Ascending aorta (tissue), 2 donors: ENCODE measurements around the gene IWS1. TPM values are rescaled to one million over a fixed set of nuclear protein-coding genes. Genes with fewer than 3 reads are reported as not detected.

ENCODE experiments used
- DNase-seq, 2 donors: peaks; one replicate each; pipeline ENCODE4 v3.0.0-alpha.2; 2019; ENCODE audit warnings: low spot score in 2 of 2
- H3K27ac ChIP-seq, 2 donors: fragments of 200-600 bp; sonication (generic); one replicate each; pipeline ENCODE4 v1.5.1; 2016 to 2017; ENCODE audit warnings: mild to moderate bottlenecking in 1 of 2
- H3K27me3 ChIP-seq: fragments of 200-600 bp; sonication (generic); one replicate; pipeline ENCODE4 v1.5.1; 2017
- H3K36me3 ChIP-seq, 2 donors: fragments of 200-600 bp; sonication (generic); one replicate each; pipeline ENCODE4 v1.5.1; 2016
- H3K4me1 ChIP-seq, 2 donors: fragments of 200-600 bp; sonication (generic); one replicate each; pipeline ENCODE4 v1.5.1; 2016 to 2017; ENCODE audit warnings: mild to moderate bottlenecking in 1 of 2
- H3K4me3 ChIP-seq, 2 donors: fragments of 200-600 bp; sonication (generic); one replicate each; pipeline ENCODE4 v1.5.1; 2016 to 2017; ENCODE audit warnings: mild to moderate bottlenecking in 1 of 2
- H3K9me3 ChIP-seq, 2 donors: fragments of 200-600 bp; sonication (generic); one replicate each; pipeline ENCODE4 v1.5.1; 2016
- CTCF ChIP-seq, 3 experiments: fragments of 200-600 bp in 2 of 3; fragments of 450-650 bp in 1 of 3; sonication (generic) in 2 of 3; IDR thresholded peaks; one replicate each; pipeline ENCODE4 v1.5.1; 2016 to 2019; ENCODE audit warnings: antibody characterized with exemption in 3 of 3, mild to moderate bottlenecking in 1 of 3, moderate library complexity in 1 of 3
- intact Hi-C: fragments of 100-400 bp; cut with DNase I; formaldehyde crosslinking; loops from one replicate; pipeline ENCODE4 v1.15.1; 2023
- total RNA-seq: library from RNA; depleted of rRNA; stranded (reverse); fragments of >200 nt; gene quantifications from one replicate; pipeline ENCODE4 v1.1.0, GENCODE V29; 2016

IWS1 gene
- total RNA-seq, 1 donor from 2014 or later = 54.6 TPM

- no peak for DNase-seq
- no peaks in the 10 kb centered on the region for H3K9me3 ChIP-seq
- H3K36me3 ChIP-seq = peaks cover 59 to 92% of the 10 kb centered on the region in 2 donors
- intact Hi-C loops = no loop called here
- TF ChIP-seq CTCF (IDR thresholded peaks at IDR 0.05) = no peak
- H3K27ac ChIP-seq = no peak overlapping the region
- no peaks in the 10 kb centered on the region for H3K4me1 ChIP-seq
- no peaks in the 10 kb centered on the region for H3K27me3 ChIP-seq
- H3K4me3 ChIP-seq = no peak overlapping the region
Observed at GRCh38 chr2:127486247-127487058, 39.8 kb downstream of the IWS1 start.

- H3K4me3 ChIP-seq = no peak overlapping the region
- no peak for TF ChIP-seq CTCF (IDR thresholded peaks at IDR 0.05)
- H3K36me3 ChIP-seq = peaks cover 66 to 93% of the 10 kb centered on the region in 2 donors
- no peaks in the 10 kb centered on the region for H3K4me1 ChIP-seq
- intact Hi-C loops = no loop called here
- no peak overlapping the region for H3K27ac ChIP-seq
- no peak for DNase-seq
- H3K27me3 ChIP-seq = no peaks in the 10 kb centered on the region
- no peaks in the 10 kb centered on the region for H3K9me3 ChIP-seq
Observed at GRCh38 chr2:127485694-127486071, 40.6 kb downstream of the IWS1 start.

GRCh38 chr2:127485051-127485693 lies 41.1 kb downstream of the IWS1 start:
- Histone ChIP-seq H3K36me3 (peaks cover 71 to 94% of the 10 kb centered on the region in 2 donors), H3K4me3 (no peak overlapping the region), H3K27me3 (no peaks in the 10 kb centered on the region), H3K4me1 (no peaks in the 10 kb centered on the region), H3K27ac (no peak overlapping the region), H3K9me3 (no peaks in the 10 kb centered on the region)
- TF ChIP-seq CTCF (IDR thresholded peaks at IDR 0.05) = no peak
- no peak for DNase-seq
- intact Hi-C loops = no loop called here

GRCh38 chr2:127482031-127482430 lies 44.3 kb downstream of the IWS1 start:
- no peak for TF ChIP-seq CTCF (IDR thresholded peaks at IDR 0.05)
- Histone ChIP-seq H3K27ac (no peak overlapping the region), H3K9me3 (no peaks in the 10 kb centered on the region), H3K4me3 (no peak overlapping the region), H3K27me3 (no peaks in the 10 kb centered on the region), H3K4me1 (no peaks in the 10 kb centered on the region), H3K36me3 (peaks cover 41 to 67% of the 10 kb centered on the region in 2 donors)
- no peak for DNase-seq
- intact Hi-C loops = no loop called here

- Histone ChIP-seq H3K27me3 (no peaks in the 10 kb centered on the region), H3K9me3 (no peaks in the 10 kb centered on the region), H3K4me3 (no peak overlapping the region), H3K36me3 (peaks cover 27 to 48% of the 10 kb centered on the region in 2 donors), H3K27ac (no peak overlapping the region), H3K4me1 (no peaks in the 10 kb centered on the region)
- intact Hi-C loops = loop anchor here (1.0 to 5.0 kb wide), 2 partner anchors 108 to 156 kb away; no protein-coding TSS in a partner anchor
- no peak for DNase-seq
- TF ChIP-seq CTCF (IDR thresholded peaks at IDR 0.05) = no peak
Observed at GRCh38 chr2:127479866-127480743, 46.2 kb downstream of the IWS1 start.
